Natural killer cell (primary cell): ENCODE measurements around the gene NSFL1C. TPM values are rescaled to one million over a fixed set of nuclear protein-coding genes. Genes with fewer than 3 reads are reported as not detected.

Experiments used
- ATAC-seq, 3 donors: fragments of 150-1000 bp in 2 of 3; fragments of 200-7000 bp in 1 of 3; cut with Tn5 transposase; 1 replicate in 1 of 3; 2 replicates in 2 of 3; pipeline ENCODE4 v1.10.0; 2021; ENCODE audit warnings: mild to moderate bottlenecking in 2 of 3, moderate library complexity in 2 of 3
- DNase-seq, 2 donors: peaks; one replicate each; pipeline versions ENCODE4 v3.0.0 to v3.0.0-alpha.2; 2013 to 2021; ENCODE audit warnings: mixed read lengths in 1 of 2
- H3K27ac ChIP-seq: one replicate; pipeline ENCODE4 v1.5.1; 2013; ENCODE audit warnings: mild to moderate bottlenecking, low read length
- H3K27me3 ChIP-seq: one replicate; pipeline ENCODE4 v1.6.1; 2013; ENCODE audit warnings: low read length; ENCODE audit not compliant: control insufficient read depth, insufficient read depth
- H3K36me3 ChIP-seq: one replicate; pipeline ENCODE4 v1.6.1; 2013; ENCODE audit warnings: low read length; ENCODE audit not compliant: control insufficient read depth, insufficient read depth
- H3K4me1 ChIP-seq: one replicate; pipeline ENCODE4 v1.6.1; 2013; ENCODE audit warnings: low read length; ENCODE audit not compliant: control insufficient read depth, insufficient read depth
- H3K4me3 ChIP-seq: one replicate; pipeline ENCODE4 v1.5.1; 2013; ENCODE audit warnings: low read length
- H3K9me3 ChIP-seq: one replicate; pipeline ENCODE4 v1.6.1; 2013; ENCODE audit warnings: low read length; ENCODE audit not compliant: control insufficient read depth, insufficient read depth
- H3K27ac Mint-ChIP-seq, 2 donors: one replicate each; pipeline ENCODE4 v1.8.0; 2022; ENCODE audit warnings: mild to moderate bottlenecking in 2 of 2, mixed read lengths in 2 of 2, moderate library complexity in 1 of 2
- H3K27me3 Mint-ChIP-seq, 2 donors: one replicate each; pipeline ENCODE4 v1.8.0; 2022; ENCODE audit warnings: low read depth in 2 of 2, mixed read lengths in 2 of 2
- H3K36me3 Mint-ChIP-seq: one replicate; pipeline ENCODE4 v1.8.0; 2022; ENCODE audit warnings: mixed read lengths
- H3K4me1 Mint-ChIP-seq, 2 donors: one replicate each; pipeline ENCODE4 v1.8.0; 2022; ENCODE audit warnings: mixed read lengths in 2 of 2
- H3K4me3 Mint-ChIP-seq: one replicate; pipeline ENCODE4 v1.8.0; 2022; ENCODE audit warnings: mild to moderate bottlenecking, moderate library complexity, mixed read lengths
- H3K9me3 Mint-ChIP-seq, 2 donors: one replicate each; pipeline ENCODE4 v1.8.0; 2022; ENCODE audit warnings: mixed read lengths in 2 of 2
- WGBS: methylation state at CpG from one replicate; pipeline ENCODE4 v1.1.7; 2013; ENCODE audit warnings: missing lambda C conversion rate; ENCODE audit not compliant: insufficient coverage; 5-methylcytosine and 5-hydroxymethylcytosine counted together
- intact Hi-C: fragments of 100-400 bp; cut with micrococcal nuclease; formaldehyde crosslinking; loops from one replicate; pipeline ENCODE4 v1.14.2; 2022
- total RNA-seq, 4 donors: library from RNA; stranded (reverse); fragments of 120-200 nt in 1 of 4; gene quantifications; one replicate each; pipeline versions ENCODE4 v1.2.3 to v1.2.4, GENCODE V29; 2013 to 2022
- TF ChIP-seq, protein P1 (sequence below): fragments of 200-600 bp; IDR thresholded peaks from one replicate; pipeline ENCODE4 v1.8.0; 2022; ENCODE audit warnings: antibody characterized with exemption

NSFL1C gene
- total RNA-seq, 3 donors from 2014 or later (not counting 1 experiment from before 2014, with no cell fraction given) = 53.9 to 69.0 (median 66.2) TPM

DNA sequence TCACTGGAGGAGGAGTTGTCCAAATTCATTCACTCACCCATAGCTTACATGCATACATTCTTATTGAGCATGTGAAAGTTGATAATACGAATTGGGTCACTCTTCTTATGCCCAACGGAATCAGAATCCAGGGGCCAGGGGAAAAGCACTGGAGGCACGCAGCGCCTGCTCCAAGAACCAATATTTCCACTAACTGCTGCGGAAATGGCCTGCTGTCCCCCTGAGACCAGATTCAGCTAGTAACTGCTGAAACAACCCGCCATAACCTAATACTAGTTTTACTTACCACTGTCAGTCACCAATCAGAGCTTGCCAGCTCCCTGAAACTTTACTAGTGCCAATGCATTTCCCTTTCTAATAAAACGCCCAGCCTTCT lies 73.2 kb downstream of the NSFL1C start:
- TF ChIP-seq, protein P1, sequence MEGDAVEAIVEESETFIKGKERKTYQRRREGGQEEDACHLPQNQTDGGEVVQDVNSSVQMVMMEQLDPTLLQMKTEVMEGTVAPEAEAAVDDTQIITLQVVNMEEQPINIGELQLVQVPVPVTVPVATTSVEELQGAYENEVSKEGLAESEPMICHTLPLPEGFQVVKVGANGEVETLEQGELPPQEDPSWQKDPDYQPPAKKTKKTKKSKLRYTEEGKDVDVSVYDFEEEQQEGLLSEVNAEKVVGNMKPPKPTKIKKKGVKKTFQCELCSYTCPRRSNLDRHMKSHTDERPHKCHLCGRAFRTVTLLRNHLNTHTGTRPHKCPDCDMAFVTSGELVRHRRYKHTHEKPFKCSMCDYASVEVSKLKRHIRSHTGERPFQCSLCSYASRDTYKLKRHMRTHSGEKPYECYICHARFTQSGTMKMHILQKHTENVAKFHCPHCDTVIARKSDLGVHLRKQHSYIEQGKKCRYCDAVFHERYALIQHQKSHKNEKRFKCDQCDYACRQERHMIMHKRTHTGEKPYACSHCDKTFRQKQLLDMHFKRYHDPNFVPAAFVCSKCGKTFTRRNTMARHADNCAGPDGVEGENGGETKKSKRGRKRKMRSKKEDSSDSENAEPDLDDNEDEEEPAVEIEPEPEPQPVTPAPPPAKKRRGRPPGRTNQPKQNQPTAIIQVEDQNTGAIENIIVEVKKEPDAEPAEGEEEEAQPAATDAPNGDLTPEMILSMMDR = no peak
- Mint-ChIP-seq H3K9me3 (no peaks in the 10 kb centered on the region), H3K4me3 (peak overlapping the region; percentile 88), H3K4me1 (peaks cover 27 to 45% of the 10 kb centered on the region in 2 donors), H3K27me3 (peaks cover 13 to 35% of the 10 kb centered on the region in 2 donors), H3K36me3 (peaks cover 9% of the 10 kb centered on the region), H3K27ac (peak overlapping the region; percentile 89 to 90)
- H3K4me1 ChIP-seq = peaks cover 44% of the 10 kb centered on the region
- H3K9me3 ChIP-seq = no peaks in the 10 kb centered on the region
- peak overlapping the region; percentile 67 for H3K27ac ChIP-seq
- no peak for DNase-seq
- intact Hi-C loops = loop anchor here (1.0 to 2.0 kb wide), 3 partner anchors 43 to 73 kb away; partner anchors contain the start of gene NSFL1C
- WGBS = 61% methylated on average over 7 of the region's 7 CpGs
- no peak for ATAC-seq
- H3K36me3 ChIP-seq = no peaks in the 10 kb centered on the region
- no peaks in the 10 kb centered on the region for H3K27me3 ChIP-seq
- H3K4me3 ChIP-seq = peak overlapping the region; percentile 39

DNA sequence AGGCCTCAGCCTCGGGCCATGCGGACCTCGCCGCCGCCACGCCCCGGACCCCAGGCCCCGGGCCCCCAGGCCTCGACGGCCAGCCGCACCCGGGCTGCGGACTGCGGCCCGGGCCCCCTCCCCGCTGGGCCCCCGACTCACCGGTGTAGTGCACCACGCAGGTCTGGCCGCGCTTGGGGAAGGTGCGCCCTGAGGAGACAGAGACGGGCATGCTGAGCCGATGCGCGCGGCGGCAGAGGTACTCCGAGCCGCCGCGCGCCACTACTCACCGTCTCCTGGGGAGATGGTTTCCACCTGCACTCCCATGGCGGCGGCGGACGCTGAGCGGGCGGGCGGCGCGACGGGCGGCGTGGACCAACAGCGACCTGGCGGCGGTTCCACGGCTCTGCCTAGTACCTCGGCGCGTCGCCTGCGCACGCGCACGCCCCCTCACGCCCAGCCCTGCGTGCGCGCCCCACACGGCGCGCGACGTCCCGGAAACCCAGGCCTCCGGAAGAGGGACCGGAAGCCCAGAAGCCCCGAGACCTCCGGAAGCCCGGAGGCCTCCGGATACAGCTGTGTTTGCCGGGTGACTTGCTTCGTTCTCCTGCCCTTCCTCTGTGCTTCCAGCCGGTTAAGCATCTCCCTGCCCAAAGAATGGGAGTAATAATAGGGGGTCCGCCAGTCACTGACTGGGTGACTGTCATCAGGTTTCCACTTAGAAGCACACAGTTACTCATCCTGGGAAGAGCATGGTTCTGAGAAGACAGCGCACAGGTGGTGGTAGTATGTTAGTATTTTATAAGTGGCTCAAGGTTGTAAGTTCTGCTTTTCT lies 73.7 kb downstream of the NSFL1C start, which contains the start of gene FKBP1A:
Gene FKBP1A (minus strand): TSS at position 362 of the 814 bp plus-strand sequence. CDS start 56 bp downstream, at position 306.
- no peaks in the 10 kb centered on the region for H3K36me3 ChIP-seq
- peak within 1 kb of the TSS; percentile 49 for H3K4me3 ChIP-seq
- H3K36me3 Mint-ChIP-seq = peaks cover 9% of the 10 kb centered on the region
- no peaks in the 10 kb centered on the region for H3K9me3 ChIP-seq
- ATAC-seq (peak; percentile 95 to 98 (median 95)), DNase-seq (peak; percentile 82 to 97)
- TF ChIP-seq, protein P1 = peak; percentile 17
- intact Hi-C loops = loop anchor here (1.0 to 2.0 kb wide), 3 partner anchors 44 to 73 kb away; partner anchors contain the start of gene NSFL1C
- peaks cover 13 to 29% of the 10 kb centered on the region in 2 donors for H3K27me3 Mint-ChIP-seq
- under 1% methylated on average over 78 of the region's 79 CpGs for WGBS
- peak within 1 kb of the TSS; percentile 88 for H3K4me3 Mint-ChIP-seq
- no peaks in the 10 kb centered on the region for H3K27me3 ChIP-seq
- H3K4me1 ChIP-seq = peaks cover 48% of the 10 kb centered on the region
- peaks cover 33 to 50% of the 10 kb centered on the region in 2 donors for H3K4me1 Mint-ChIP-seq
- H3K9me3 Mint-ChIP-seq = no peaks in the 10 kb centered on the region
- peak within 1 kb of the TSS; percentile 89 to 90 for H3K27ac Mint-ChIP-seq
- H3K27ac ChIP-seq = peak within 1 kb of the TSS; percentile 67

DNA sequence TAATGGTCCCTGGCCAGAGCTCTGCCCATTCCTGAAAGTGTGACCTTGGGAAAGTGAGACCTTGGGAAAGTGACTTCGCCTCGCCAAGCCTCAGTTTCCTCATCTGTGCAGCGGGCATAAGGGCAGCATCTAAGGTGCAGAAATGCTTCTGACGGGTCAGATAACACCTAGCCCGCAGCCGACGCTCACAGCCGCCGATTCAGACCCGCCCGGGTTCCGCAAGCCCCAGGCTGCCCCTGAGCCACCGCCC lies 74.3 kb downstream of the NSFL1C start:
- Mint-ChIP-seq H3K27ac (peak overlapping the region in 1 of 2 donors; percentile 90), H3K9me3 (no peaks in the 10 kb centered on the region), H3K36me3 (peaks cover 9% of the 10 kb centered on the region), H3K4me1 (peaks cover 35 to 52% of the 10 kb centered on the region in 2 donors), H3K4me3 (peak overlapping the region; percentile 85), H3K27me3 (peaks cover 12 to 24% of the 10 kb centered on the region in 2 donors)
- 0% methylated on average over 13 of the region's 13 CpGs for WGBS
- peaks cover 48% of the 10 kb centered on the region for H3K4me1 ChIP-seq
- peak overlapping the region; percentile 49 for H3K27ac ChIP-seq
- ATAC-seq = peak; percentile 17 to 34 (median 25)
- intact Hi-C loops = loop anchor here (2.0 kb wide), 1 partner anchor 44 kb away; no protein-coding TSS in a partner anchor
- H3K4me3 ChIP-seq = peak overlapping the region; percentile 49
- H3K27me3 ChIP-seq = no peaks in the 10 kb centered on the region
- TF ChIP-seq, protein P1 = no peak
- no peaks in the 10 kb centered on the region for H3K36me3 ChIP-seq
- no peaks in the 10 kb centered on the region for H3K9me3 ChIP-seq
- peak in 1 of 2 donors; percentile 40 for DNase-seq

Other genes starting within 250 kb of the NSFL1C start
- not detected for gene RAD21L1, start 240.8 kb downstream of the NSFL1C start, total RNA-seq
- 1 to 10 TPM; 3.1 to 5.9 (median 5.8) TPM for gene SNPH, start 200.6 kb downstream of the NSFL1C start, total RNA-seq
- 1 to 10 TPM; 2.0 to 2.7 (median 2.6) TPM for gene SDCBP2, start 137.7 kb downstream of the NSFL1C start, total RNA-seq
- 10 to 100 TPM; 74.6 to 76.4 (median 75.4) TPM for gene FKBP1A, start 73.8 kb downstream of the NSFL1C start, total RNA-seq
- gene SIRPB2, start 24.6 kb upstream of the NSFL1C start, total RNA-seq = 1 to 10 TPM; 1.1 to 2.2 (median 1.5) TPM
- gene SIRPD, start 90.9 kb upstream of the NSFL1C start, total RNA-seq = not detected
- gene SIRPB1, start 153.2 kb upstream of the NSFL1C start, total RNA-seq = 1 to 10 TPM; 2.6 to 7.2 (median 5.3) TPM
- 1 to 10 TPM; 1.9 to 3.9 (median 3.1) TPM for gene SIRPG, start 190.9 kb upstream of the NSFL1C start, total RNA-seq